ENCODE data around the gene INHBE. TPM values are rescaled to one million over a fixed set of nuclear protein-coding genes. Genes with fewer than 3 reads are reported as not detected.

INHBE gene, protein sequence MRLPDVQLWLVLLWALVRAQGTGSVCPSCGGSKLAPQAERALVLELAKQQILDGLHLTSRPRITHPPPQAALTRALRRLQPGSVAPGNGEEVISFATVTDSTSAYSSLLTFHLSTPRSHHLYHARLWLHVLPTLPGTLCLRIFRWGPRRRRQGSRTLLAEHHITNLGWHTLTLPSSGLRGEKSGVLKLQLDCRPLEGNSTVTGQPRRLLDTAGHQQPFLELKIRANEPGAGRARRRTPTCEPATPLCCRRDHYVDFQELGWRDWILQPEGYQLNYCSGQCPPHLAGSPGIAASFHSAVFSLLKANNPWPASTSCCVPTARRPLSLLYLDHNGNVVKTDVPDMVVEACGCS
- total RNA-seq: not detected in 2 replicates

DNA sequence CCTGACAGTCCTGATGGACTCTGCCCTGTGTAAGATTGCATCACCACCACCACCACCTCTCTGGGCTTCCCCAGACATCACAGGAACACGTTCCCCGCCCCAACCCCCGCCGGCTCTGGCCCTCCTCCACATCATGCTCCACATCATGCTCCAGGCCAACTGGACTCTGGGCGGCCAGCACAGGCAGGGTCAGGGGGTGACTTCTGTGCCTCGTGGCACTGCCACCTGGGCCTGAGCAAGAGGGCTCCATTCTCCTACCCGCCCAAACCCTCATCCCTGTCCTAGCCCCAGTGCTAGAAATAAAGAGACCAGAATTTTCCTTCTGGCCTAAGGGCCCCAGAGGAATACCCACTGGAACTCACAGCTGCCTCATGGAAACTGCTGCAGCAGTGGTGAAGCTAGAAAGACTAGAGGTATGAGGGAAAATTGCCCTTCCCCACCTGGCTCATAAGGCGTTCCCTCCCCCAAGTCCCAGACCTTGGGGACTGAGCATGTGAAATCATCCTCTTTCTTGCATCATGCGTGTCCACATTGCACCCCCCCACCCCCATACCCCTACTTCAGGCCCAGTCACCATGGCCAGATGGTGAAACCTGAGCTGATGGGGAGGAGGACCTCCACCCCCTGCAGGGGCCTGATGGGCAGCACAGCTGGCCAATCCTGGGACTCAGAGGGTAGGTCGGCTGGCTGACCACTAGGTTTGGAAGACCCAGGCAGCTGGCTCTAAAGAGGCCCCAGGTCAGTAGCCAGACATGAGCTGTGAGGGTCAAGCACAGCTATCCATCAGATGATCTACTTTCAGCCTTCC lies at the start of gene INHBE:
Gene INHBE (plus strand): TSS at position 742 of the 808 bp plus-strand sequence. CDS start 230 bp downstream, outside the sequence.

GRCh38 chr12:57430931-57431566 lies 24.1 kb upstream of the INHBE start, which contains the start of gene R3HDM2:
Gene R3HDM2, minus strand, starts transcription at chr12:57431043. Its CDS starts 120,615 bp downstream, at chr12:57310428.

GRCh38 chr12:57434517-57435223 lies 20.4 kb upstream of the INHBE start, which contains the start of gene INHBC:
Gene INHBC, plus strand, starts transcription at chr12:57434784. Its CDS starts 103 bp downstream, at chr12:57434887.

GRCh38 chr12:57459750-57460467 lies 4.8 kb downstream of the INHBE start, which contains the start of gene GLI1:
Gene GLI1, plus strand, starts transcription at chr12:57459785. Its CDS starts 3,907 bp downstream, at chr12:57463692.

GRCh38 chr12:57479376-57480115 lies 24.4 kb downstream of the INHBE start, which contains the start of gene ARHGAP9:
Gene ARHGAP9, minus strand, starts transcription at chr12:57479866. Its CDS starts 460 bp downstream, at chr12:57479406.

DNA sequence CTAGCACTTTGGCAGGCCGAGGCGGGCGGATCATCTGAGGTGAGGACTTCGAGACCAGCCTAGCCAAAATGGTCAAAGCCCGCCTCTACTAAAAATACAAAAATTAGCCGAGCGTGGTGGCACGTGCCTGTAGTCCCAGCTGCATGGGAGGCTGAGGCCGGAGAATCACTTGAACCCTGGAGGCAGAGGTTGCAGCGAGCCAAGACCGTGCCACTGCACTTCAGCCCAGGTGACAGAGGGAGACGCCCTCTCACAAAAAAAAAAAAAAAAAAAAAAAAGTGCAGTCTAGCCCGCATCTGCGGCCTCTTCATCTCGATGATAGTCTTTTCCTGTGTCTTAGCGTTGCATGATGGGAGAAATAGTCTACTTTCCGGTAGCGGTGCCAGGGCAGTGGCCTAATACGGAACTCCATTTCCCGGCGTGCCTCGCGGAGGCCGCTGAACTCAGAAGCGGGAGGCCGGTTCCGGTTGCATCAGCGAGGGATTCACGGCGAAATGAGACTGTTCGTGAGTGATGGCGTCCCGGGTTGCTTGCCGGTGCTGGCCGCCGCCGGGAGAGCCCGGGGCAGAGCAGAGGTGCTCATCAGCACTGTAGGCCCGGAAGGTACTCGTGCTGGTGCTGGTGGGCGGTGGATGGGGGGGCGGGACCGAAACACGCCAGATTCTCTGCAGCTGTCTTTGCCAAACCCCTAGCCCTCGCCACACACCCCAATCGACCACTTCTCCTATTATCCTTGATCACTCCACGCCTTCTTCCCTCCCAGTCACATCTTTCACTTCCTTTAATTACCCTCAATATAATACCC lies 32.7 kb downstream of the INHBE start, which contains the start of gene MARS1:
Gene MARS1 (plus strand): TSS at position 472 of the 805 bp plus-strand sequence. CDS start 23 bp downstream, at position 495.

Small RNAs within 50 kb of the gene (small RNA-seq; reads per million reads assigned to genes)
- gene RNU6-879P: not detected

Other genes starting within 250 kb of the INHBE start
- gene NXPH4, start 238.5 kb upstream of the INHBE start, total RNA-seq: 0.13 and 0.14 TPM in 2 replicates
- 168 and 252 TPM in 2 replicates for gene SHMT2, start 225.6 kb upstream of the INHBE start, total RNA-seq
- not detected in 2 replicates for gene STAC3, start 204.1 kb upstream of the INHBE start, total RNA-seq
- gene R3HDM2, start 24.3 kb upstream of the INHBE start, total RNA-seq: 18.1 and 21.4 TPM in 2 replicates
- not detected in 2 replicates for gene INHBC, start 20.5 kb upstream of the INHBE start, total RNA-seq
- 0.07 TPM in 1 of 2 replicates, not detected in the other for gene GLI1, start 4.5 kb downstream of the INHBE start, total RNA-seq
- gene ARHGAP9, start 24.6 kb downstream of the INHBE start, total RNA-seq: 0.13 TPM in 1 of 2 replicates, not detected in the other
- gene MARS1, start 32.8 kb downstream of the INHBE start, total RNA-seq: 139 and 141 TPM in 2 replicates
- 6.3 and 6.7 TPM in 2 replicates for gene DDIT3, start 65.2 kb downstream of the INHBE start, total RNA-seq
- 8.5 and 12.6 TPM in 2 replicates for gene MBD6, start 67.5 kb downstream of the INHBE start, total RNA-seq
- gene DCTN2, start 91.9 kb downstream of the INHBE start, total RNA-seq: 128 and 152 TPM in 2 replicates
- under 0.01 and 0.07 TPM in 2 replicates for gene KIF5A, start 94.7 kb downstream of the INHBE start, total RNA-seq
- 12.5 and 15.1 TPM in 2 replicates for gene PIP4K2C, start 135.9 kb downstream of the INHBE start, total RNA-seq
- 4.1 and 6.5 TPM in 2 replicates for gene DTX3, start 149.5 kb downstream of the INHBE start, total RNA-seq
- 2.2 and 2.7 TPM in 2 replicates for gene ARHGEF25, start 156.1 kb downstream of the INHBE start, total RNA-seq
- gene B4GALNT1, start 177.9 kb downstream of the INHBE start, total RNA-seq: 0.14 and 0.27 TPM in 2 replicates
- gene OS9, start 238.8 kb downstream of the INHBE start, total RNA-seq: 141 and 155 TPM in 2 replicates

Data from thoracic aorta endothelial cell (primary cell).